ENCODE results near the gene IL22RA1. TPM values are rescaled to one million over a fixed set of nuclear protein-coding genes. Genes with fewer than 3 reads are reported as not detected.
A peak's percentile ranks its signal among the peaks of the same experiment; 100 is the strongest.

The IL22RA1 gene
- total RNA-seq, 2 donors from 2014 or later, result 0.15 to 0.24 TPM

- Histone ChIP-seq H3K27me3 (no peaks in the 10 kb centered on the region), H3K36me3 (no peaks in the 10 kb centered on the region), H3K9me3 (peaks cover 0 to 12% of the 10 kb centered on the region in 2 donors), H3K4me3 (no peak overlapping the region), H3K4me1 (no peaks in the 10 kb centered on the region), H3K27ac (no peak overlapping the region)
- DNase-seq (ENCODE audit: low spot score), result no peak
- no peak for TF ChIP-seq CTCF (IDR thresholded peaks at IDR 0.05)
These were observed 9.1 kb downstream of the IL22RA1 start for GRCh38 chr1:24133819-24134218.

- no peaks in the 10 kb centered on the region for H3K27me3 ChIP-seq
- no peak overlapping the region for H3K4me3 ChIP-seq
- no peak for DNase-seq (ENCODE audit: low spot score)
- H3K36me3 ChIP-seq, result no peaks in the 10 kb centered on the region
- peaks cover 0 to 11% of the 10 kb centered on the region in 2 donors for H3K4me1 ChIP-seq
- H3K27ac ChIP-seq, result no peak overlapping the region
- peaks cover 0 to 12% of the 10 kb centered on the region in 2 donors for H3K9me3 ChIP-seq
- no peak for TF ChIP-seq CTCF (IDR thresholded peaks at IDR 0.05)
These were observed 12.6 kb downstream of the IL22RA1 start for GRCh38 chr1:24130385-24130784.

- Histone ChIP-seq H3K36me3 (no peaks in the 10 kb centered on the region), H3K27me3 (no peaks in the 10 kb centered on the region), H3K27ac (no peak overlapping the region), H3K9me3 (peaks cover 0 to 12% of the 10 kb centered on the region in 2 donors), H3K4me3 (no peak overlapping the region), H3K4me1 (peaks cover 0 to 11% of the 10 kb centered on the region in 2 donors)
- TF ChIP-seq CTCF (IDR thresholded peaks at IDR 0.05), result no peak
- no peak for DNase-seq (ENCODE audit: low spot score)
These were observed 15.1 kb downstream of the IL22RA1 start for GRCh38 chr1:24127801-24128363.

- Histone ChIP-seq H3K9me3 (peaks cover 0 to 12% of the 10 kb centered on the region in 2 donors), H3K4me3 (no peak overlapping the region), H3K36me3 (no peaks in the 10 kb centered on the region), H3K27me3 (no peaks in the 10 kb centered on the region), H3K4me1 (peaks cover 0 to 11% of the 10 kb centered on the region in 2 donors), H3K27ac (peak overlapping the region; percentile 57 to 61)
- DNase-seq (ENCODE audit: low spot score), result no peak
- TF ChIP-seq CTCF (IDR thresholded peaks at IDR 0.05), result no peak
These were observed 15.7 kb downstream of the IL22RA1 start for GRCh38 chr1:24127134-24127800.

GRCh38 chr1:24126672-24127023 is 16.3 kb downstream of the IL22RA1 start:
- Histone ChIP-seq H3K27ac (peak overlapping the region; percentile 57 to 61), H3K36me3 (no peaks in the 10 kb centered on the region), H3K4me3 (no peak overlapping the region), H3K27me3 (no peaks in the 10 kb centered on the region), H3K4me1 (peaks cover 0 to 11% of the 10 kb centered on the region in 2 donors), H3K9me3 (peaks cover 0 to 12% of the 10 kb centered on the region in 2 donors)
- no peak for DNase-seq (ENCODE audit: low spot score)
- no peak for TF ChIP-seq CTCF (IDR thresholded peaks at IDR 0.05)

Measured in right atrium auricular region (tissue), 2 donors.